H1 (cell line): ENCODE measurements around the gene PLEKHO1.
"Not testable (repeated sequence)": the region's sequence is repeated elsewhere in the genome, so short reads cannot be mapped to it uniquely, and the experiment has no call there.

Experiments used
- BRCA1 ChIP-seq: IDR thresholded peaks from 2 replicates; pipeline ENCODE4 v1.6.1; 2012; ENCODE audit warnings: low read depth, low read length, improper control_type of control experiment
- CEBPB ChIP-seq: IDR thresholded peaks from 2 replicates; pipeline ENCODE4 v1.6.1; 2012; ENCODE audit warnings: low read depth, low read length
- CTCF ChIP-seq, 3 experiments: IDR thresholded peaks; 1 replicate in 2 of 3; 2 replicates in 1 of 3; pipeline versions ENCODE4 v1.5.1 to v1.6.1; 2011; ENCODE audit warnings: low read length in 3 of 3, mild to moderate bottlenecking in 3 of 3, inconsistent platforms in 2 of 3, low read depth in 1 of 3, moderate library complexity in 1 of 3; ENCODE audit not compliant: insufficient read depth in 1 of 3; ENCODE audit errors: control extremely low read depth in 1 of 3
- EZH2 ChIP-seq: fragments of 200-600 bp; sonication (generic); IDR thresholded peaks from 2 replicates; pipeline ENCODE4 v1.7.1; 2012; ENCODE audit warnings: low read depth, mild to moderate bottlenecking, moderate library complexity, low read length, inconsistent platforms; ENCODE audit not compliant: severe bottlenecking
- GTF2F1 ChIP-seq: IDR thresholded peaks from 2 replicates; pipeline ENCODE4 v1.6.1; 2012; ENCODE audit warnings: low read depth, low read length, improper control_type of control experiment, borderline replicate concordance
- JUN ChIP-seq: IDR thresholded peaks from 2 replicates; pipeline ENCODE4 v1.6.1; 2011; ENCODE audit warnings: low read depth, mild to moderate bottlenecking, improper control_type of control experiment, low read length
- RAD21 ChIP-seq, 2 experiments: IDR thresholded peaks in 1 of 2; conservative IDR thresholded peaks in 1 of 2; 2 replicates each; pipeline ENCODE4 v1.6.1; 2011; ENCODE audit warnings: low read depth in 2 of 2, low read length in 2 of 2, improper control_type of control experiment in 1 of 2, inconsistent platforms in 1 of 2, mild to moderate bottlenecking in 1 of 2, moderate library complexity in 1 of 2
- RXRA ChIP-seq: IDR thresholded peaks from 2 replicates; pipeline ENCODE4 v1.6.1; 2011; ENCODE audit warnings: low read depth, mild to moderate bottlenecking, low read length, moderate library complexity; ENCODE audit not compliant: insufficient read depth
- SIRT6 ChIP-seq: IDR thresholded peaks from one replicate; pipeline ENCODE4 v1.7.1; 2012; ENCODE audit warnings: low read length, inconsistent platforms
- SRF ChIP-seq: IDR thresholded peaks from 2 replicates; pipeline ENCODE4 v1.6.1; 2011; ENCODE audit warnings: mild to moderate bottlenecking, low read depth, low read length, moderate library complexity
- USF2 ChIP-seq: IDR thresholded peaks from 2 replicates; pipeline ENCODE4 v1.6.1; 2011; ENCODE audit warnings: low read length, improper control_type of control experiment
- YY1 ChIP-seq: IDR thresholded peaks from 2 replicates; pipeline ENCODE4 v1.6.1; 2011; ENCODE audit warnings: low read depth, mild to moderate bottlenecking, low read length
- ZNF274 ChIP-seq: IDR thresholded peaks from 2 replicates; pipeline ENCODE4 v1.7.0; 2012; ENCODE audit warnings: low read length, borderline replicate concordance; ENCODE audit errors: extremely low read depth

- not testable (repeated sequence) for TF ChIP-seq EZH2; RAD21 (IDR thresholded peaks at IDR 0.05 in 1 of 2, conservative IDR thresholded peaks at IDR 0.05 in 1 of 2; ENCODE audit: low read depth in 2 of 2, low read length in 2 of 2); JUN; ZNF274; CTCF (IDR thresholded peaks at IDR 0.05; ENCODE audit: control extremely low read depth in 1 of 3, insufficient read depth in 1 of 3, low read depth in 1 of 3, low read length in 3 of 3); SRF; CEBPB; SIRT6; BRCA1; YY1; GTF2F1; USF2; RXRA
Measured at GRCh38 chr1:150146016-150146415, 3.7 kb upstream of the PLEKHO1 start.
